GM21390 (cell line): ENCODE results near the gene MEF2A.

Source experiments
- ATAC-seq: cut with Tn5 transposase; IDR thresholded peaks from one replicate; pipeline ENCODE4 v1.9.1; 2021; ENCODE audit not compliant: unreplicated experiment

The MEF2A gene

GRCh38 chr15:99702895-99703602 lies 137.3 kb downstream of the MEF2A start:
- no peak for ATAC-seq

- ATAC-seq: peak; percentile 47
These were observed 138.0 kb downstream of the MEF2A start for GRCh38 chr15:99703603-99704443.

- peak; percentile 72 for ATAC-seq
These were observed 138.7 kb downstream of the MEF2A start for GRCh38 chr15:99704444-99704838.

GRCh38 chr15:99706557-99707303 lies 140.9 kb downstream of the MEF2A start:
- ATAC-seq: no peak

GRCh38 chr15:99707473-99708270 lies 141.9 kb downstream of the MEF2A start:
- ATAC-seq: no peak

GRCh38 chr15:99708563-99708962 lies 142.8 kb downstream of the MEF2A start:
- ATAC-seq: no peak

GRCh38 chr15:99709243-99709986 lies 143.6 kb downstream of the MEF2A start:
- ATAC-seq: no peak

GRCh38 chr15:99711625-99712024 lies 145.8 kb downstream of the MEF2A start:
- ATAC-seq: no peak

- no peak for ATAC-seq
These were observed 146.6 kb downstream of the MEF2A start for GRCh38 chr15:99712415-99712814.

- ATAC-seq: no peak
These were observed 150.8 kb downstream of the MEF2A start for GRCh38 chr15:99716540-99717095.

- ATAC-seq: peak; percentile 24
These were observed 151.6 kb downstream of the MEF2A start for GRCh38 chr15:99717161-99718009.

GRCh38 chr15:99718421-99718820 lies 152.6 kb downstream of the MEF2A start:
- no peak for ATAC-seq

GRCh38 chr15:99719096-99719541 lies 153.3 kb downstream of the MEF2A start:
- peak; percentile 86 for ATAC-seq

GRCh38 chr15:99720533-99720932 lies 154.7 kb downstream of the MEF2A start:
- no peak for ATAC-seq

GRCh38 chr15:99721104-99721778 lies 155.5 kb downstream of the MEF2A start:
- no peak for ATAC-seq

- ATAC-seq: no peak
These were observed 156.1 kb downstream of the MEF2A start for GRCh38 chr15:99721896-99722295.

GRCh38 chr15:99722406-99722805 lies 156.6 kb downstream of the MEF2A start:
- ATAC-seq: no peak

GRCh38 chr15:99726333-99726732 lies 160.5 kb downstream of the MEF2A start:
- ATAC-seq: no peak
